WTC11 (cell line): ENCODE measurements around the gene CBX7.

Source experiments
- AFF4 ChIP-seq: sonication (generic); formaldehyde crosslinking; IDR thresholded peaks from 2 replicates; pipeline ENCODE4 v1.8.1; 2023; ENCODE audit warnings: mild to moderate bottlenecking, missing genetic modification reagents, borderline replicate concordance
- ATF3 ChIP-seq: sonication (generic); formaldehyde crosslinking; conservative IDR thresholded peaks from 2 replicates; pipeline ENCODE4 v1.8.1; 2022; ENCODE audit warnings: mild to moderate bottlenecking, missing genetic modification reagents
- CTCF ChIP-seq: fragments of 200-600 bp; IDR thresholded peaks from 2 replicates; pipeline ENCODE4 v1.8.0; 2022; ENCODE audit warnings: antibody characterized with exemption
- NR3C1 ChIP-seq: sonication (generic); formaldehyde crosslinking; conservative IDR thresholded peaks from 2 replicates; pipeline ENCODE4 v1.8.1; 2023; ENCODE audit warnings: low read depth, mild to moderate bottlenecking, missing genetic modification reagents
- PREB ChIP-seq: sonication (generic); formaldehyde crosslinking; IDR thresholded peaks from 2 replicates; pipeline ENCODE4 v1.8.1; 2022; ENCODE audit warnings: mild to moderate bottlenecking, missing genetic modification reagents, moderate library complexity, borderline replicate concordance
- SP1 ChIP-seq: sonication (generic); formaldehyde crosslinking; conservative IDR thresholded peaks from 2 replicates; pipeline ENCODE4 v1.8.1; 2022; ENCODE audit warnings: missing genetic modification reagents
- ZNF121 ChIP-seq: sonication (generic); formaldehyde crosslinking; IDR thresholded peaks from 2 replicates; pipeline ENCODE4 v1.8.0; 2023; ENCODE audit warnings: missing genetic modification reagents

- no peak for TF ChIP-seq SP1 (CRISPR knock-in tag)
- no peak for TF ChIP-seq CTCF
- TF ChIP-seq NR3C1, result no peak
- TF ChIP-seq AFF4 (CRISPR knock-in tag), result no peak
- TF ChIP-seq ATF3 (CRISPR knock-in tag), result no peak
- TF ChIP-seq ZNF121 (CRISPR knock-in tag), result no peak
- TF ChIP-seq PREB (CRISPR knock-in tag), result no peak
These were observed 20.7 kb upstream of the CBX7 start for GRCh38 chr22:39173050-39173706.
